HCT116 (cell line): ENCODE measurements around the gene NCF2.

Experiments
- POLR2A ChIP-seq: IDR thresholded peaks from 2 replicates; pipeline ENCODE4 v1.7.0; 2011; ENCODE audit warnings: borderline replicate concordance; ENCODE audit not compliant: insufficient read depth, insufficient read length; ENCODE audit errors: extremely low read depth
- TF ChIP-seq, protein P1 (sequence below): IDR thresholded peaks from 2 replicates; pipeline ENCODE4 v1.6.1; 2012; ENCODE audit warnings: low read depth
- TF ChIP-seq, protein P2 (sequence below), 3 experiments: fragments of 200-600 bp in 1 of 3; sonication (generic) in 1 of 3; IDR thresholded peaks in 2 of 3; conservative IDR thresholded peaks in 1 of 3; 2 replicates each; pipeline ENCODE4 v1.5.1; 2012 to 2017; ENCODE audit warnings: low read depth in 2 of 3, low read length in 2 of 3, antibody characterized with exemption in 1 of 3, borderline replicate concordance in 1 of 3, control low read depth in 1 of 3, mild to moderate bottlenecking in 1 of 3, mixed read lengths in 1 of 3, mixed run types in 1 of 3, moderate library complexity in 1 of 3; ENCODE audit not compliant: insufficient read depth in 1 of 3

DNA sequence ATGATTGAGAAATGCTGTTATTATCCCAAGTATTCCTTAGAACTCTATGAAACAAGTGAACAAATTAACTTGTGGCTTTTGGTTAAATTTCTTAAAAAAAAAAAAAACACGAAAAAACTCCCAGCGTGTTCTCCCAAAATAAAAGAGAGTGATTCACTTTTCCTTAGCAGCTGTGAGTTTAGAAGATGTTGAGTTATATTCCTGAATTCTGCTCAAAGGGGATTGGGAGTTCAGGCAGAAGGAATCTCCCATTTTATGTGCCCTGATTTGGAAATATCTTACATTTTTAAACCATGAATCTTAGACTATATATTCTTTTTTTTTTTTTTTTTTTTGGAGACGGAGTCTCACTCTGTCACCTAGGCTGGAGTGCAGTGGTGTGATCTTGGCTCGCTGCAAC lies 83.7 kb downstream of the NCF2 start:
- TF ChIP-seq, protein P1, sequence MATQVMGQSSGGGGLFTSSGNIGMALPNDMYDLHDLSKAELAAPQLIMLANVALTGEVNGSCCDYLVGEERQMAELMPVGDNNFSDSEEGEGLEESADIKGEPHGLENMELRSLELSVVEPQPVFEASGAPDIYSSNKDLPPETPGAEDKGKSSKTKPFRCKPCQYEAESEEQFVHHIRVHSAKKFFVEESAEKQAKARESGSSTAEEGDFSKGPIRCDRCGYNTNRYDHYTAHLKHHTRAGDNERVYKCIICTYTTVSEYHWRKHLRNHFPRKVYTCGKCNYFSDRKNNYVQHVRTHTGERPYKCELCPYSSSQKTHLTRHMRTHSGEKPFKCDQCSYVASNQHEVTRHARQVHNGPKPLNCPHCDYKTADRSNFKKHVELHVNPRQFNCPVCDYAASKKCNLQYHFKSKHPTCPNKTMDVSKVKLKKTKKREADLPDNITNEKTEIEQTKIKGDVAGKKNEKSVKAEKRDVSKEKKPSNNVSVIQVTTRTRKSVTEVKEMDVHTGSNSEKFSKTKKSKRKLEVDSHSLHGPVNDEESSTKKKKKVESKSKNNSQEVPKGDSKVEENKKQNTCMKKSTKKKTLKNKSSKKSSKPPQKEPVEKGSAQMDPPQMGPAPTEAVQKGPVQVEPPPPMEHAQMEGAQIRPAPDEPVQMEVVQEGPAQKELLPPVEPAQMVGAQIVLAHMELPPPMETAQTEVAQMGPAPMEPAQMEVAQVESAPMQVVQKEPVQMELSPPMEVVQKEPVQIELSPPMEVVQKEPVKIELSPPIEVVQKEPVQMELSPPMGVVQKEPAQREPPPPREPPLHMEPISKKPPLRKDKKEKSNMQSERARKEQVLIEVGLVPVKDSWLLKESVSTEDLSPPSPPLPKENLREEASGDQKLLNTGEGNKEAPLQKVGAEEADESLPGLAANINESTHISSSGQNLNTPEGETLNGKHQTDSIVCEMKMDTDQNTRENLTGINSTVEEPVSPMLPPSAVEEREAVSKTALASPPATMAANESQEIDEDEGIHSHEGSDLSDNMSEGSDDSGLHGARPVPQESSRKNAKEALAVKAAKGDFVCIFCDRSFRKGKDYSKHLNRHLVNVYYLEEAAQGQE = no peak
- TF ChIP-seq, protein P2, sequence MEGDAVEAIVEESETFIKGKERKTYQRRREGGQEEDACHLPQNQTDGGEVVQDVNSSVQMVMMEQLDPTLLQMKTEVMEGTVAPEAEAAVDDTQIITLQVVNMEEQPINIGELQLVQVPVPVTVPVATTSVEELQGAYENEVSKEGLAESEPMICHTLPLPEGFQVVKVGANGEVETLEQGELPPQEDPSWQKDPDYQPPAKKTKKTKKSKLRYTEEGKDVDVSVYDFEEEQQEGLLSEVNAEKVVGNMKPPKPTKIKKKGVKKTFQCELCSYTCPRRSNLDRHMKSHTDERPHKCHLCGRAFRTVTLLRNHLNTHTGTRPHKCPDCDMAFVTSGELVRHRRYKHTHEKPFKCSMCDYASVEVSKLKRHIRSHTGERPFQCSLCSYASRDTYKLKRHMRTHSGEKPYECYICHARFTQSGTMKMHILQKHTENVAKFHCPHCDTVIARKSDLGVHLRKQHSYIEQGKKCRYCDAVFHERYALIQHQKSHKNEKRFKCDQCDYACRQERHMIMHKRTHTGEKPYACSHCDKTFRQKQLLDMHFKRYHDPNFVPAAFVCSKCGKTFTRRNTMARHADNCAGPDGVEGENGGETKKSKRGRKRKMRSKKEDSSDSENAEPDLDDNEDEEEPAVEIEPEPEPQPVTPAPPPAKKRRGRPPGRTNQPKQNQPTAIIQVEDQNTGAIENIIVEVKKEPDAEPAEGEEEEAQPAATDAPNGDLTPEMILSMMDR (IDR thresholded peaks at IDR 0.05 in 2 of 3, conservative IDR thresholded peaks at IDR 0.05 in 1 of 3; ENCODE audit: borderline replicate concordance in 1 of 3, insufficient read depth in 1 of 3, low read depth in 2 of 3, low read length in 2 of 3) = no peak
- no peak for TF ChIP-seq POLR2A
